GM10248 (cell line): ENCODE data around the gene NUBP2.

ENCODE experiments used
- CTCF ChIA-PET: fragments of 300-600 bp; sonication (Branson Sonifier 250); formaldehyde crosslinking; extraction: SDS; loops from one replicate; lab custom pipeline; 2021; ENCODE audit warnings: antibody characterized with exemption; lab: Yijun Ruan, JAX
- POLR2A ChIA-PET: fragments of 350-650 bp; sonication (Branson Sonifier 250); formaldehyde crosslinking; extraction: SDS; loops from one replicate; lab custom pipeline; 2020; ENCODE audit warnings: antibody characterized with exemption; lab: Yijun Ruan, JAX
- DNase-seq: peaks from one replicate; pipeline ENCODE4 v3.0.0; 2012; ENCODE audit errors: extremely low spot score
- TF ChIP-seq, protein P1 (sequence below): IDR thresholded peaks from 2 replicates; pipeline ENCODE4 v1.5.1; 2012; ENCODE audit warnings: mild to moderate bottlenecking, low read depth; ENCODE audit errors: extremely low read depth, missing control alignments, control extremely low read depth

Gene NUBP2

DNA sequence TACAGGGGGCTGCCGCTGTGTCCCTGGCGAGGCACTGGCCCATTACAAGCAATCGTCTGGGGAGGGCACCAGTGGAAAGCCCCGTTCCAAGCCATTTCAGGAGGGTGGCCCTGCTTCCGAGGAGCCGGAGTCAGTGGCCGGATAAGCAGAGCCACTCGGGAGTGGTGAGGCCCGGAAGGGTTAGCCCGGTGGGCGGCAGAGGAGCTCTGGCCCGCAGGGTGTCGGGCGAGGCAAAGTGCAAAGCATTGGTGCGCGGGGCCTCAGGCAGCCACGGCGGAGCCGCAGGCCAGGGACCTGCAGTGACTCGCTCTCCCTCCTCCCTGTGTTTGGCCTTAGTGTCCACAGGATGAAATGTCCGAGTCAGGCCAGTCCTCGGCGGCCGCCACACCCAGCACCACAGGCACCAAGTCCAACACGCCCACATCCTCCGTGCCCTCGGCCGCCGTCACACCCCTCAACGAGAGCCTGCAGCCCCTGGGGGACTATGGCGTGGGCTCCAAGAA is 36.0 kb upstream of the NUBP2 start:
- TF ChIP-seq, protein P1, sequence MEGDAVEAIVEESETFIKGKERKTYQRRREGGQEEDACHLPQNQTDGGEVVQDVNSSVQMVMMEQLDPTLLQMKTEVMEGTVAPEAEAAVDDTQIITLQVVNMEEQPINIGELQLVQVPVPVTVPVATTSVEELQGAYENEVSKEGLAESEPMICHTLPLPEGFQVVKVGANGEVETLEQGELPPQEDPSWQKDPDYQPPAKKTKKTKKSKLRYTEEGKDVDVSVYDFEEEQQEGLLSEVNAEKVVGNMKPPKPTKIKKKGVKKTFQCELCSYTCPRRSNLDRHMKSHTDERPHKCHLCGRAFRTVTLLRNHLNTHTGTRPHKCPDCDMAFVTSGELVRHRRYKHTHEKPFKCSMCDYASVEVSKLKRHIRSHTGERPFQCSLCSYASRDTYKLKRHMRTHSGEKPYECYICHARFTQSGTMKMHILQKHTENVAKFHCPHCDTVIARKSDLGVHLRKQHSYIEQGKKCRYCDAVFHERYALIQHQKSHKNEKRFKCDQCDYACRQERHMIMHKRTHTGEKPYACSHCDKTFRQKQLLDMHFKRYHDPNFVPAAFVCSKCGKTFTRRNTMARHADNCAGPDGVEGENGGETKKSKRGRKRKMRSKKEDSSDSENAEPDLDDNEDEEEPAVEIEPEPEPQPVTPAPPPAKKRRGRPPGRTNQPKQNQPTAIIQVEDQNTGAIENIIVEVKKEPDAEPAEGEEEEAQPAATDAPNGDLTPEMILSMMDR: no peak
- POLR2A ChIA-PET: no interaction called here
- DNase-seq: no peak
- CTCF ChIA-PET: interaction anchor here (1.0 to 1.6 kb wide), 2 partner anchors 14 to 23 kb away, joined by 4 read pairs; no protein-coding TSS in a partner anchor

DNA sequence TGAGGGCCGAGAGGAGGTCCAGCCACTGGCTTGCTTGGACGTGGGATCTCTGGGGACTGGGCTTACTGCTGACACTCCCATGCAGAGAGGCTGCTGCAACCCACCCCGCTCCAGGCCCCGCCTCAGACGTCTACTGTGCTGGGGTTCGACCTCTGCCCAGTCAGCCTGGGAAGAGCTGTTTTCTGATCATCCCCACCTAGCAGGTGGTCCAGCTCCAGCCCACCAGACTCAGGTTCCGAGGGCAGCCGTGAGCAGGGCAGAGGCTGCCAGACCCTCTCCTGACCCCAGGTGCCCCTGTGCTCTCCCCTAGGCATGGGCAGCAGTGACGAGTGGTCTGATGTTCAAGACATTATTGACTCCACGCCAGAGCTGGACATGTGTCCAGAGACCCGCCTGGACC is 34.8 kb upstream of the NUBP2 start:
- ChIA-PET POLR2A (no interaction called here), CTCF (no interaction called here)
- TF ChIP-seq, protein P1: no peak
- DNase-seq: no peak

DNA sequence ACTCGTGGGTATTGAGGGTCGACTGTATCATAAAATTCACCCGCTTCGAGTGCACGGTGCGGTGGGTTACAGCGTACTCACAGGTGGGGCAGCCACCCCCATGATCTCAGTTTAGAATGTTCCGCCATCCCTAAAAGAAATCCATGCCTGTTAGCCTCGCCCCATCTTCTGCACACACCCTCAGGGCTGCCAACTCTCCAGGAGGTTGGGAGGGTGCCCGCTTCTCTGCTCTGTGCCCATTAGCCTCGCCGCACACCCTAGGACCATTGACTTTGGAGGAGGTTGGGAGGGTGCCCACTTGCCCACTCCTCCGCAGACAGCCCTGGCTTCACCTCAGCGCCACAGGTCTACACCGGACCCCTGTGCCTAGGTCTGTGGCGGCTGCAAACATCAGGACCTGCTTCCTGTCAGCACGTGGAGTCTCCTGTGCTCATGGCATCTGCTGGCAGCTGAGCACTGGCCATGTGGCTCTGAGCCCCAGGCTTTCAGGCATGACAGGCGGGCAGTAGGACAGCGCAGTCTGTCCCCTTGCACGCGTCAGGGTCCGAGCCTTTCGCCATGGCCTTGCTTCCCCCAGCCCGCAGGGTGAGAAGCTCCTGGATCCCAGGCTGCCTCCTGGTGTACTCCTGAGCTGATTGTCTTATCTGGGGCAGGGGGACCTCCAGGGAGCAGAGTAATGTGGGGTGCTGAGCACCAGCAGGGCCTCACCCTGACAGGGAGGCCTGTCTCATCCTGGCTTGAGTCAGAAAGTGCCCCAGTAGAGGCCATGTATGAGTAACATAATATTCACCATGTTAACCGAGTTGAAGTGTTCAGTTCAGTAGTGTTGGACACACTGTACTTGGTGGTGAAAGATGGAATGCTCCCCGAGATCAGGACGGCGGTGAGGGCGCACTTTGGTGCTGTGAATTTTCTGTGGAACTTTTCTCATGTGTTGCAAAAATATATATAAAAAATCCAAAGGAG is 33.3 kb upstream of the NUBP2 start:
- TF ChIP-seq, protein P1: no peak
- CTCF ChIA-PET: interaction anchor here (1.0 to 3.4 kb wide), 2 partner anchors 26 to 44 kb away, joined by 5 to 9 read pairs; partner anchors contain the start of gene MAPK8IP3
- no peak for DNase-seq
- POLR2A ChIA-PET: no interaction called here

DNA sequence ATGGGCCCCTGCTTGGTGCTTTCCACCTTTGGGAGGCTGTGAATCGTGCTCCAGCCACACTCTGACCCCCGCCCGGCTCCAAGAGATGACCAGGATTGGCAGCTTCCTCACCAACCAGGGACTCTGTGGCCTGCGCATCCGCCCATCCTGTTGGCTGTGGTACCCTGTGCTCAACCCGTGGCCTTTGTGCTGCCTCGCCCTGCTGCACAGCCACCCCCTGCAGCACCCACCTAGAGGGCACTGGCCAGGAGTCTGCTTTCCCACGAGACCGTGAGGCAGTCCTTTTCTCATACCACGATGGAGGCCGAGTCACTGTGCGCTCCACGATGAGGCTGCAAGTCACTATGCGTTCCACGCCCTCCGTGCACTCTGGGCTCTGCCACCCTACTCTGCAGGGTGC is 30.8 kb upstream of the NUBP2 start:
- ChIA-PET CTCF (interaction anchor here (3.4 kb wide), 1 partner anchor 46 kb away, joined by 9 read pairs; the partner anchor contains the start of gene MAPK8IP3), POLR2A (no interaction called here)
- DNase-seq: no peak
- TF ChIP-seq, protein P1: no peak

DNA sequence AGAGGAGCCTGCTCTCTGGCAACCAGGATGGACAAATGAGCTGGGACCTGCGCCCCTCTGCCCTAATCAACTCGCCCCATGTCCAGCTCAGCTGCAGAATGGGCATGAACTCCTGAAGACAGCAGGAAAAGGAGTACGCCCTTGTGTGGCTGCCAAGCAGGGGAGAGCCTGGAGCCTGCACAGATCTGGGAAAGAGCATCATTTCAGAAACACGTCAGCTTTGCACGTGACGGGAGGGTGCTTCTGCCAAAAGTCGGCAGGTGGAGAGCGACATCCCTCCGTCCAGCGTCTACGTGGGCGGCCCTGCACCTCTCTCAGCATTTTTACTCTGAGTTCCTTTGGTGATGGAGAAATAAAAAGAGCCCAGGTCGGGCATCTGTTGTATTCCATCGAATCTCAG is 29.9 kb upstream of the NUBP2 start:
- ChIA-PET POLR2A (no interaction called here), CTCF (interaction anchor here (3.4 kb wide), 1 partner anchor 47 kb away, joined by 9 read pairs; the partner anchor contains the start of gene MAPK8IP3)
- DNase-seq: no peak
- TF ChIP-seq, protein P1: no peak

DNA sequence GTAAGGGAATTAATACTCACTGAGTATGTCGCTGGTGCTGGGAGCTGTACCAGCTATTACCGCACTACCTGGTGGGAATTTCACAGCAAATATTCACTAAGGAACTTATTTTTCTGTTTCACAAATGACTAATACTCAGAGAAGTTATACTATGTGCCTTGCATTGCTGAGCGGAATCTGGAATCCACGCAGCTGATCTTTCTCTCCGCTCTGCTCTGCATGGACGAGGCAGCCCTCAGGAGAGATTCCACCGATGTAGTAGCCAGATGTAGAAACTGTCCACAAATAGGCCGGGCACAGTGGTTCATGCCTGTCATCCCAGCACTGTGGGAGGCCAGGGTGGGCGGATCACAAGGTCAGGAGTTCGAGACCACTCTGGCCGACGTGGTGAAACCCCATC is 28.6 kb upstream of the NUBP2 start:
- ChIA-PET CTCF (interaction anchor here (1.5 kb wide), 1 partner anchor 48 kb away, joined by 4 read pairs; the partner anchor contains the start of gene MAPK8IP3), POLR2A (no interaction called here)
- DNase-seq: no peak
- TF ChIP-seq, protein P1: no peak
